Measurements from ENCODE around the gene NAA40.
"Not testable (repeated sequence)": the region's sequence is repeated elsewhere in the genome, so short reads cannot be mapped to it uniquely, and the experiment has no call there.

The NAA40 gene

GRCh38 chr11:63937713-63938478, 906 bp upstream of the NAA40 start:
- no peak for DNase-seq (ENCODE audit: low read depth in 4 of 4, low spot score in 1 of 4)

- DNase-seq (ENCODE audit: low read depth in 4 of 4, low spot score in 1 of 4) = no peak
Measured at GRCh38 chr11:63939397-63939891, 642 bp downstream of the NAA40 start.

GRCh38 chr11:63940786-63941185, 2.0 kb downstream of the NAA40 start:
- no peak for DNase-seq (ENCODE audit: low read depth in 4 of 4, low spot score in 1 of 4)

GRCh38 chr11:63941901-63942300, 3.1 kb downstream of the NAA40 start:
- no peak for DNase-seq (ENCODE audit: low read depth in 4 of 4, low spot score in 1 of 4)

GRCh38 chr11:63942803-63943202, 4.0 kb downstream of the NAA40 start:
- no peak for DNase-seq (ENCODE audit: low read depth in 4 of 4, low spot score in 1 of 4)

- DNase-seq (ENCODE audit: low read depth in 4 of 4, low spot score in 1 of 4) = no peak
Measured at GRCh38 chr11:63944987-63945386, 6.2 kb downstream of the NAA40 start.

- peak; percentile 20 to 38 (median 32) for DNase-seq (ENCODE audit: low read depth in 4 of 4, low spot score in 1 of 4)
Measured at GRCh38 chr11:63945477-63946163, 6.8 kb downstream of the NAA40 start.

- DNase-seq (ENCODE audit: low read depth in 4 of 4, low spot score in 1 of 4) = no peak
Measured at GRCh38 chr11:63951779-63952536, 13.2 kb downstream of the NAA40 start.

GRCh38 chr11:63952570-63952969, 13.8 kb downstream of the NAA40 start:
- DNase-seq (ENCODE audit: low read depth in 4 of 4, low spot score in 1 of 4) = no peak

GRCh38 chr11:63958008-63958407, 19.2 kb downstream of the NAA40 start:
- no peak for DNase-seq (ENCODE audit: low read depth in 4 of 4, low spot score in 1 of 4)

- no peak for DNase-seq (ENCODE audit: low read depth in 4 of 4, low spot score in 1 of 4)
Measured at GRCh38 chr11:63961608-63962412, 23.0 kb downstream of the NAA40 start.

GRCh38 chr11:63963895-63964294, 25.1 kb downstream of the NAA40 start:
- DNase-seq (ENCODE audit: low read depth in 4 of 4, low spot score in 1 of 4) = not testable (repeated sequence)

- no peak for DNase-seq (ENCODE audit: low read depth in 4 of 4, low spot score in 1 of 4)
Measured at GRCh38 chr11:63966444-63966843, 27.6 kb downstream of the NAA40 start.

- DNase-seq (ENCODE audit: low read depth in 4 of 4, low spot score in 1 of 4) = no peak
Measured at GRCh38 chr11:63969461-63969860, 30.7 kb downstream of the NAA40 start.

- no peak for DNase-seq (ENCODE audit: low read depth in 4 of 4, low spot score in 1 of 4)
Measured at GRCh38 chr11:63970902-63971301, 32.1 kb downstream of the NAA40 start.

GRCh38 chr11:63973912-63974258, 35.1 kb downstream of the NAA40 start:
- DNase-seq (ENCODE audit: low read depth in 4 of 4, low spot score in 1 of 4) = not testable (repeated sequence)

GRCh38 chr11:63974259-63975143, 35.7 kb downstream of the NAA40 start, which contains the start of gene COX8A:
COX8A (plus strand) TSS chr11:63974620; CDS start chr11:63974681, 61 bp downstream.
- DNase-seq (ENCODE audit: low read depth in 4 of 4, low spot score in 1 of 4) = peak; percentile 77 to 92 (median 90)

GRCh38 chr11:63978551-63979239, 39.9 kb downstream of the NAA40 start:
- DNase-seq (ENCODE audit: low read depth in 4 of 4, low spot score in 1 of 4) = no peak

GRCh38 chr11:63979426-63979825, 40.6 kb downstream of the NAA40 start:
- no peak for DNase-seq (ENCODE audit: low read depth in 4 of 4, low spot score in 1 of 4)

Measured in stimulated activated CD4-positive, alpha-beta T cell treated with anti-CD3 and anti-CD28 coated beads, Interleukin-1b, Interleukin-23, amount 100 ng/mL, for 24 hours (primary cell).